ENCODE results near the gene SERPINB4. TPM values are rescaled to one million over a fixed set of nuclear protein-coding genes. Genes with fewer than 3 reads are reported as not detected.
A peak's percentile ranks its signal among the peaks of the same experiment; 100 is the strongest.

The SERPINB4 gene
- polyA plus RNA-seq, 1 of the 3 experiments (the other 2 are of a cell fraction), result not detected

- Histone ChIP-seq H3F3A (replicated peaks; ENCODE audit: insufficient read depth) (no peaks in the 10 kb centered on the region), H3K4me3 (ENCODE audit: low read depth in 2 of 2, low read length in 1 of 2) (no peak overlapping the region), H2AFZ (ENCODE audit: low read depth) (no peak overlapping the region), H3K9me2 (no peaks in the 10 kb centered on the region), H3K27me3 (ENCODE audit: insufficient read depth) (peaks cover 13% of the 10 kb centered on the region), H3K79me2 (ENCODE audit: insufficient read depth) (no peaks in the 10 kb centered on the region), H3K4me1 (ENCODE audit: control insufficient read depth in 1 of 2, insufficient read depth in 2 of 2, low read depth in 1 of 2, low read length in 1 of 2) (no peaks in the 10 kb centered on the region), H3K27ac (ENCODE audit: low read depth in 2 of 2, low read length in 1 of 2) (no peak overlapping the region), H3K4me2 (no peak overlapping the region), H3K9me3 (no peaks in the 10 kb centered on the region), H3K9ac (no peak overlapping the region), H4K20me1 (ENCODE audit: insufficient read depth) (no peaks in the 10 kb centered on the region), H3K36me3 (replicated peaks in 1 of 2; ENCODE audit: control insufficient read depth in 1 of 2, insufficient read depth in 2 of 2, low read length in 1 of 2) (no peaks in the 10 kb centered on the region)
- ChIA-PET POLR2A (no interaction called here), CTCF (no interaction called here)
- WGBS (ENCODE audit: low lambda C conversion rate), result under 1% methylated on average over 5 of the region's 5 CpGs
- no peak for DNase-seq
- TF ChIP-seq CTCF (IDR thresholded peaks at IDR 0.05) (peak; percentile 42), RAD21 (IDR thresholded peaks at IDR 0.05; ENCODE audit: low read length) (peak; percentile 31), IRF3 (IDR thresholded peaks at IDR 0.05; ENCODE audit: low read depth, low read length) (no peak), RXRA (IDR thresholded peaks at IDR 0.05; ENCODE audit: borderline replicate concordance, low read depth) (no peak), SMC3 (IDR thresholded peaks at IDR 0.05; ENCODE audit: low read depth, low read length) (peak; percentile 30; the same call in 1 of the 2 replicates), TAF1 (IDR thresholded peaks at IDR 0.05; ENCODE audit: borderline replicate concordance, low read depth, low read length) (no peak), USF2 (IDR thresholded peaks at IDR 0.05; ENCODE audit: borderline replicate concordance, low read depth, low read length) (no peak), TEAD4 (IDR thresholded peaks at IDR 0.05; ENCODE audit: borderline replicate concordance, insufficient read depth) (no peak)
Observed at GRCh38 chr18:63676526-63677323, 32.7 kb upstream of the SERPINB4 start.

GRCh38 chr18:63664571-63664970 is 20.5 kb upstream of the SERPINB4 start:
- no peak overlapping the region for H3K4me3 ChIP-seq (ENCODE audit: low read depth in 2 of 2, low read length in 1 of 2)
- H3K4me1 ChIP-seq (ENCODE audit: control insufficient read depth in 1 of 2, insufficient read depth in 2 of 2, low read depth in 1 of 2, low read length in 1 of 2), result no peaks in the 10 kb centered on the region
- CTCF ChIA-PET, result interaction anchor here (0.6 kb wide), 1 partner anchor 285 kb away, joined by 3 read pairs; the partner anchor contains the start of gene HMSD
- H2AFZ ChIP-seq (ENCODE audit: low read depth), result no peak overlapping the region
- POLR2A ChIA-PET, result no interaction called here
- no peak overlapping the region for H3K9ac ChIP-seq
- H3K9me3 ChIP-seq, result no peaks in the 10 kb centered on the region
- no peak for DNase-seq
- no peaks in the 10 kb centered on the region for H4K20me1 ChIP-seq (ENCODE audit: insufficient read depth)
- no peak overlapping the region for H3K4me2 ChIP-seq
- H3F3A ChIP-seq (replicated peaks; ENCODE audit: insufficient read depth), result no peaks in the 10 kb centered on the region
- WGBS (ENCODE audit: low lambda C conversion rate), result 0% methylated on average over 1 of the region's 1 CpG
- no peak overlapping the region for H3K27ac ChIP-seq (ENCODE audit: low read depth in 2 of 2, low read length in 1 of 2)
- no peaks in the 10 kb centered on the region for H3K27me3 ChIP-seq (ENCODE audit: insufficient read depth)
- H3K9me2 ChIP-seq, result no peaks in the 10 kb centered on the region
- no peaks in the 10 kb centered on the region for H3K79me2 ChIP-seq (ENCODE audit: insufficient read depth)
- H3K36me3 ChIP-seq (replicated peaks in 1 of 2; ENCODE audit: control insufficient read depth in 1 of 2, insufficient read depth in 2 of 2, low read length in 1 of 2), result no peaks in the 10 kb centered on the region
- TF ChIP-seq PBX3 (IDR thresholded peaks at IDR 0.05) (no peak), TAF1 (IDR thresholded peaks at IDR 0.05; ENCODE audit: borderline replicate concordance, low read depth, low read length) (no peak), EZH2phosphoT487 (IDR thresholded peaks at IDR 0.05; ENCODE audit: borderline replicate concordance, low read depth) (no peak), RXRA (IDR thresholded peaks at IDR 0.05; ENCODE audit: borderline replicate concordance, low read depth) (no peak), ELF1 (IDR thresholded peaks at IDR 0.05) (no peak), FOSL2 (IDR thresholded peaks at IDR 0.05; ENCODE audit: borderline replicate concordance, low read depth) (no peak), CTCF (IDR thresholded peaks at IDR 0.05) (no peak), EP300 (IDR thresholded peaks at IDR 0.05; ENCODE audit: borderline replicate concordance in 1 of 2, low read depth in 1 of 2, low read length in 1 of 2) (no peak), MEF2A (IDR thresholded peaks at IDR 0.05; ENCODE audit: borderline replicate concordance, low read depth) (no peak), RCOR1 (IDR thresholded peaks at IDR 0.05; ENCODE audit: low read length) (no peak)
- TF ChIP-seq, protein P1, sequence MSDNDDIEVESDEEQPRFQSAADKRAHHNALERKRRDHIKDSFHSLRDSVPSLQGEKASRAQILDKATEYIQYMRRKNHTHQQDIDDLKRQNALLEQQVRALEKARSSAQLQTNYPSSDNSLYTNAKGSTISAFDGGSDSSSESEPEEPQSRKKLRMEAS (IDR thresholded peaks at IDR 0.05; ENCODE audit: low read depth), result no peak
